Gastroesophageal sphincter (tissue), 3 donors: ENCODE results near the gene UBAC2.

Experiments used
- EP300 ChIP-seq: sonication (generic); formaldehyde crosslinking; IDR thresholded peaks from one replicate; pipeline ENCODE4 v1.6.1; 2017; ENCODE audit warnings: antibody characterized with exemption, mild to moderate bottlenecking
- POLR2A ChIP-seq, 2 donors: fragments of 450-650 bp; IDR thresholded peaks; one replicate each; pipeline ENCODE4 v1.6.1; 2017; ENCODE audit warnings: antibody characterized with exemption in 2 of 2, mild to moderate bottlenecking in 2 of 2, moderate library complexity in 1 of 2
- POLR2AphosphoS5 ChIP-seq: sonication (generic); formaldehyde crosslinking; IDR thresholded peaks from one replicate; pipeline ENCODE4 v1.6.1; 2017; ENCODE audit warnings: antibody characterized with exemption
- TF ChIP-seq, protein P1 (sequence below), 4 experiments: fragments of 200-600 bp in 2 of 4; fragments of 450-650 bp in 2 of 4; sonication (generic) in 1 of 4; IDR thresholded peaks; one replicate each; pipeline ENCODE4 v1.5.1; 2017 to 2019; ENCODE audit warnings: antibody characterized with exemption in 4 of 4, mild to moderate bottlenecking in 2 of 4, moderate library complexity in 2 of 4

GRCh38 chr13:99289674-99290337 lies 89.2 kb downstream of the UBAC2 start:
- TF ChIP-seq, protein P1, sequence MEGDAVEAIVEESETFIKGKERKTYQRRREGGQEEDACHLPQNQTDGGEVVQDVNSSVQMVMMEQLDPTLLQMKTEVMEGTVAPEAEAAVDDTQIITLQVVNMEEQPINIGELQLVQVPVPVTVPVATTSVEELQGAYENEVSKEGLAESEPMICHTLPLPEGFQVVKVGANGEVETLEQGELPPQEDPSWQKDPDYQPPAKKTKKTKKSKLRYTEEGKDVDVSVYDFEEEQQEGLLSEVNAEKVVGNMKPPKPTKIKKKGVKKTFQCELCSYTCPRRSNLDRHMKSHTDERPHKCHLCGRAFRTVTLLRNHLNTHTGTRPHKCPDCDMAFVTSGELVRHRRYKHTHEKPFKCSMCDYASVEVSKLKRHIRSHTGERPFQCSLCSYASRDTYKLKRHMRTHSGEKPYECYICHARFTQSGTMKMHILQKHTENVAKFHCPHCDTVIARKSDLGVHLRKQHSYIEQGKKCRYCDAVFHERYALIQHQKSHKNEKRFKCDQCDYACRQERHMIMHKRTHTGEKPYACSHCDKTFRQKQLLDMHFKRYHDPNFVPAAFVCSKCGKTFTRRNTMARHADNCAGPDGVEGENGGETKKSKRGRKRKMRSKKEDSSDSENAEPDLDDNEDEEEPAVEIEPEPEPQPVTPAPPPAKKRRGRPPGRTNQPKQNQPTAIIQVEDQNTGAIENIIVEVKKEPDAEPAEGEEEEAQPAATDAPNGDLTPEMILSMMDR (IDR thresholded peaks at IDR 0.05) = no peak
- TF ChIP-seq POLR2A (IDR thresholded peaks at IDR 0.05) = no peak
- no peak for TF ChIP-seq EP300
- TF ChIP-seq POLR2AphosphoS5 = no peak
